HCEC 1CT (cell line): Measurements from ENCODE around the gene RBFA.
A peak's percentile ranks its signal among the peaks of the same experiment; 100 is the strongest.

Source experiments
- DNase-seq: peaks from one replicate; pipeline ENCODE4 v3.0.0-alpha.2; 2017

RBFA gene

GRCh38 chr18:80033181-80034067, 810 bp upstream of the RBFA start:
- DNase-seq, result no peak

DNA sequence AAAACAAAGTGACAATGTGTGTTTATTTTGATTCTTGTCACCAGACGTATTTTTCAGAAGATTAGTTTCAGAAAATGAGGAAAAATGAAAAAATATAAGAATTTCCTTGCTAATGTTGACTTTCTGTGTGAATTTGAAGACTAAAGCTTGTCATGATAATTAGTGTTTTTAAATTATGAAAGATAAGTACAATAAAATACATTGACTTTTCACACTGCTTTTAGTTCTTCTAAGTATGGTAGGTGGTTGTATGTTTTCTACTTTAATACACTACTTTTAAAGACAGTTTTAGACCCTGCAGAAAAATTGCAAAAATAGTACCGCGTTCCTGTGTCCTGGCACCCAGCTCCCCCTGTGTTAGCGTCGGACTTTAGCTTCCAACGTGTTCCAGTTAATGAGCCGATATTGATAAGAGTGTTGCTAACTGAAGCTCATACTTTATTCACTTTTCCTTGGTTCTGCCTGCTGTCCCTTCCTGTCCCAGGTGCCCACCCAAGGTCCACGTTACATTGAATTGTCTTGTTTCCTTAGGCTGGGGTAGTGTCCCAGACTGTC, 695 bp downstream of the RBFA start:
- peak; percentile 5 for DNase-seq

GRCh38 chr18:80035997-80036396, 1.8 kb downstream of the RBFA start:
- no peak for DNase-seq

DNA sequence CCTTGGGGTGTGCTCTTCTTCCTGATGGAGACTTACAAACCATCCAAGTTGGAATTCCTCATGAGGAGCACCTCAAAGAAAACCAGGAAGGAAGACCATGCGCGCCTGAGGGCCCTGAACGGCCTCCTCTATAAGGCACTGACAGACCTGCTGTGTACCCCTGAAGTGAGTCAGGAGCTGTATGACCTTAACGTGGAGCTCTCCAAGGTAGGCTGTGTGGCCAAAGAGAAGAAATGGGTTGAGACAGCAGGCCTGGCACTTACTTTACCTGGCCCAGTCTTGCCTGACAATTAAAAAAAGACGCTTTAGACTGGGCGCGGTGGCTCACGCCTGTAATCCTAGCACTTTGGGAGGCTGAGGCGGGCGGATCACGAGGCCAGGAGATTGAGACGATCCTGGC, 3.1 kb downstream of the RBFA start:
- DNase-seq, result no peak

- no peak for DNase-seq
Measured at GRCh38 chr18:80037869-80038630, 3.8 kb downstream of the RBFA start.

DNA sequence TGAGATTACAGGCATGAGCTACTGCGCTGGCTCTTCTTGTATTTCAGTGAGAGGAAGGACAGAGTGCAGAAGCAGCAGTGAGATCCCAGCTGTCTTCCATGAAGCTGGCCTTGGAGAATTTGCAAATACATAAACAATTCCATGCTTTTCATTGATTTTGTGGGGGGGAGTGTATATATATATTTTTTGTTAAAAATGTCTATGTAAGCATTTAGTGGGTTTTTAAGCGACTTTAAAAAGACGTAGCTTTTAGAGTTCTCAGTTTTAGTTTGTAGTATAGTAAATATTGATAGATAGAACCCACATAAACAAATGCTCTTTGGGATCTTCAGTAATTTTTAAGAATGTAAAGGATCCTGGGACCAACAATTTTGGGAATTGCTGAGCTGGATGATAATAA, 6.3 kb downstream of the RBFA start:
- DNase-seq, result no peak

DNA sequence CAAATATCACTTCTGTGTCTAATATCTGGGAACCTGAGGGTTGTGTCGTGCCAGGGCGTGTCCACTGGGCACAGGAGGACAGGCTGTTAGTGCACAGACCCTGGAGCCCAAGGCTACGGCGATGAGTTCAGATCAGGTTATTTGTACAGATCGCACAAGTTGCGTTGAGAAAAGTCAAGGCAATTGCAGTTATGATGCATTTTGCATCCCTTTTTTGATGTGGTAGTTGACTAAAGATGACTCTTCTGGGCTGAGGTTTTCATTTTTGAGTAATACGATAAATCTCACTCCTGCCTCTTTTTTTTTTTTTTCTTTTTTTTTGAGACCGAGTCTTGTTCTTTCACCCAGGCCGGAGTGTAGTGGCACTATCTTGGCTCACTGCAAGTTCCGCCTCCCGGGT, 7.2 kb downstream of the RBFA start:
- no peak for DNase-seq

DNA sequence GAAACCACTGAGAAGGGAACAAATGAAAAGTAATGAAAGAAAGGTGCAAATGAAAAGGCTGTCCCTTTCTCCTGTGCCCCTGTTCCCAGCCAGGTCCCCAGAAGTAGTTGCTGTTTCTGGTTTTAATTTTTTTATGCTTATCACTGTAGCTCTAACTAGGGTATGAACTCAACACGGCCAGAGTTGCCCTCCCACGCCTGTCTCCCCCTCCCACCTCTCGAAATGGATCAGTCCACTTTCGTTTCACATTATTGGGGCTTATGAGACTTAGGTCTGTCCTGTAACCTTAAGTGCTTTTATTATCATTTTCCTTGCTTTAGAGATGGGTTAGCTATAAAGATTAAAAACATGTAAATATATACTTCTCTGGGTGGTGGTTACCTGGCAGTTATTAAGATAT, 8.6 kb downstream of the RBFA start:
- DNase-seq, result no peak

GRCh38 chr18:80044072-80044471, 9.8 kb downstream of the RBFA start:
- DNase-seq, result no peak

DNA sequence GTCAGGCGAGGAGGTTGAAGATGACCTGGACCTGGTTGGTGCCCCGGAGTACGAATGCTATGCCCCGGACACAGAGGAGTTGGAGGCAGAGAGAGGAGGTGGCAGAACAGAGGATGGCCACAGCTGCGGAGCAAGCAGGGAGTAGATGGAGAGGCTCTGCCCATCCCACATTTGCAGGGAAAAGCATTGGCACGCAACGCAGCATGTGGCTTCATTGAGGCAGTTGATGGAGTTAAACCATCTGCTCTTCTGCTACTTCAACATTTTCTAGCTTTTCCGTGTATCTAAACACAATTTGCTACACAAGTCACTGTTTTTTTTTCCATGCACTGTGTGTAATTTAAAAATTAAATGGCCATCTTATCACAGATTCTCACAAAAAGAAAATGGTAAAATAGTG, 11.8 kb downstream of the RBFA start:
- DNase-seq, result no peak

DNA sequence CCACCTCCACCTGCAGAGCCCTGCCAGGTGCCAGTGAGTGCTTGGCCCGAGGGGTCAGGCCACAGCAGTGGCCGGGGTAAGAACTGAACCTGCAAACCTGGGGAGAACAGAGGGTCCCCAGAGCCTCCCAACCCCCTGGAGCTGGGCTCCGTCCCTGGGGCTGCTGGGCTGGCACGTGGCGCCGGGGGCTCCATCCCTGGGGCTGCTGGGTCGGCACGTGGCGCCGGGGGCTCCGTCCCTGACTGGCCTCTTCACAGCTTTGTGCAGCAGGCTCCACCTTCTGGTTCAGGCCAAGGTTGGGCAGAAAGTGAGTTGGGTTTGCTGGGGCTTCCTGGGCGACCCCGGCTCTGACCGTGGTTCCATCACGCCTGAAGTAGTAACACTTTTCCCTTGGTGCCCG, 12.2 kb downstream of the RBFA start:
- DNase-seq, result no peak

DNA sequence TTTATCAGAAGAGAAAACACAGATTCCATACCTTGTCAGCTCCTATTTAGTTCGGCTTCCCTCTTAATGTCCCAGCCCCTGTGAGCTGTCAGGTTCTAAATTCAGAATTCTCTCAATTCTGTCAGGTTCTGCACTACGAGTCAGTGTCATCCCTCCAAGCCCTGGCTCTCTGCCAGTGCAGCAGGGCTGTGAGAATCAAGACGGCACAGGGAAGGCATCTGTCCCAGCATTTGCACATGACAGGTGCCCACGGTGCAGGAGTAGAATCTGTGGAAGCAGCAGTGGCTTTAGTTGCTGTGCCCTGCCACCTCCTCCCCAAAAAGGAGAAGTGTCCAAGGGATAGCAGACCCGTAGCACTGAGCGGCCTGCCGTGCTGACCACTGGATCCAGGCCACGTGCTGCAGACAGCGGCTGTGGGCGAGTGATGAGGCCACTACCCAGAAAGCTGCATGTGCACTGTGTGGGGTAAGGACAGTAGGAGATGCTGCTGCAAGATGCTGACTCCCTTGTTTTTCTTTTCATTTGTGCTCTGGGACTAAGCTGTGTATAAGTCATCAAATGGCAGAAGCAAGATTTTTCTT, 12.8 kb downstream of the RBFA start:
- DNase-seq, result no peak

DNA sequence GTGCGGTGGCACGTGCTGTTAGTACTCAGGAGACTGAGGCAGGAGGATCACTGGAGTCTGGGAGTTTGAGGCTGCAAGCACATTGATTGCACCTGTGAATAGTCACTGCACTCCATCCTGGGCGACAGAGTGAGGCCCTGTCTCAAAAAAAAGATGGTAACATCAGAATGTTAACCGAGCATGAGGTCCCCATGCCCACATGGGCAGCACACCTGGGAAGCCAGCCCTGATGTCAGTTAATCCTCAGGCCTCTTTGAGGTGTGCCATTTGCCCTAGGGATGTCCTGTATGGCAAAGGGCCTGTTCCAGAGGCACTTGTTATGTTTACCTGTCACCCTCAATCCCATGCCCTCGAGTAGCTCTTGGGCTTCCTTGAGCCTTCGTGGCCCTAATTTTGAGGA, 16.6 kb downstream of the RBFA start:
- no peak for DNase-seq

DNA sequence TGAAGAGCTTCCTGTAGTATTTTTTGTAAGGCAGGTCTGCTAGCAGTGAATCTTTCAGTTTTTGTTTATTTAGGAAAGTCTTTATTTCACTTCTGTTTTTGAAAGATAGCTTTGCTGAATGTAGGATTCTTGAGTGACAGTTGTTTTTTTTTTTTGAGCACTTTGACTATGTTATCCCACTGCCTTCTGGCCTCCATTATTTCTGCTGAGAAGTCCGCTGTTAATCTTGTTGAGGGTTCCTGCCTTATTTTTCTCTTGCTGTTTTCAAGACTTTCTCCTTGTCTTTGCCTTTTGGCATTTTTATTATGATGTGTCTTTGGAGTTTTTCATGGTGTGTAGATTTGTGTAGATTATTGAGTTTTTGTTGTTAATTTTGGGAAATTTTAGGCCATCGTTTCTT, 21.9 kb downstream of the RBFA start:
- DNase-seq, result no peak

DNA sequence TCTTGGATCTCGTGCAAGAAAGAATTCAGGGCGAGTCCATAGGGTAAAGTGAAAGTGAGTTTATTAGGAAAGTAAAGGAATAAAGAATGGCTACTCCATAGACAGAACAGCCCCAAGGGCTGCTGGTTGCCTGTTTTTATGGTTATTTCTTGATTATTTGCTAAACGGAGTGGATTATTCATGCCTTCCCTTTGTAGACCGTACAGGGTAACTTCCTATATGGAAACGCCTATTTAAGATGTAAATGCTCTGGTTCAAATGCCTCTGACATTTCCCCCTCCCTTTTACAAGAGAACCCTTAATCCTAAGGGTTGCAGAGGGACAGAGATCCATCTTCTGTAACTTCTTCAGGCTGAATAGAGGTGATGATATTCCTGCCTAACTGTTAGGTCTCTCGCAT, 25.7 kb downstream of the RBFA start:
- no peak for DNase-seq

GRCh38 chr18:80065705-80066104, 31.5 kb downstream of the RBFA start:
- no peak for DNase-seq

DNA sequence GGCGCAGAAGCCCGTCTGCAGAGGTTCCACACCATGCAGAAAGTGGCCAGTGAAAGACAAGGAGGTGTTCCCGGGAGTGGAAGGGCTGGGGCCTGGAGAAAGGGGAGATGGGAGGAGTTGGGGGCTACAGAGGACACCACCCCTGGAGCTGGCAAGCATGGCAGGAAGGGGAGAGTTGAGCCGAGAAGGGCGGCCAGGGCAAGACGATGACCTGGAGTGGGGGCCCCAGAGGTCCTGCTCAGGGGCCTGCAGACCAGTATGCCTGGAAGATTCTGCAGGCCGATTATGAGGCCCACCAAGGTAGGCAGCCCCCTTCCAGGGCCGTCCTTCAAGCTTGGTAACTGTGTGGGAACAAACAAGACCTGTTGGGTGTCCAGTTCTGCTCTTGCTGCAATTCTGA, 33.1 kb downstream of the RBFA start:
- DNase-seq, result no peak

GRCh38 chr18:80067897-80068296, 33.7 kb downstream of the RBFA start:
- no peak for DNase-seq

- DNase-seq, result no peak
Measured at GRCh38 chr18:80068571-80069272, 34.5 kb downstream of the RBFA start.

GRCh38 chr18:80070825-80071224, 36.6 kb downstream of the RBFA start:
- DNase-seq, result no peak

DNA sequence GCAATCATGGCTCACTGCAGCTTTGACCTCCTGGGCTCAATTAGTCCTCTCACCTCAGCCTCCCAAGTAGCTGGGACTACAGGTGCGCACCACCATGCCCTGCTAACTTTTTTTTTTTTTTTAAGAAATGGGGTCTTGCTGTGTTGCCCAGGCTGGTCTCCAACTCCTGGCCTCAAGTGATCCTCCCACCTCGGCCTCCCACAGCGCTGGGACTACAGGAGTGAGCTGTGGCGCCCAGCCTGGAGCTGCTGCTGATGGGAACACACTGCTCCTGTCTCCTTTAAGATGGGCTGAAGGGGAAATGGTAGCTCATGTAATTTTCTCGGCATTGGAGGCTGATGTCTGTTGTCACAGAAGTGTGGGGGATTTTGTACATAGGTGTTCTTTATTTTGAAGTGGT, 39.9 kb downstream of the RBFA start:
- DNase-seq, result no peak

DNA sequence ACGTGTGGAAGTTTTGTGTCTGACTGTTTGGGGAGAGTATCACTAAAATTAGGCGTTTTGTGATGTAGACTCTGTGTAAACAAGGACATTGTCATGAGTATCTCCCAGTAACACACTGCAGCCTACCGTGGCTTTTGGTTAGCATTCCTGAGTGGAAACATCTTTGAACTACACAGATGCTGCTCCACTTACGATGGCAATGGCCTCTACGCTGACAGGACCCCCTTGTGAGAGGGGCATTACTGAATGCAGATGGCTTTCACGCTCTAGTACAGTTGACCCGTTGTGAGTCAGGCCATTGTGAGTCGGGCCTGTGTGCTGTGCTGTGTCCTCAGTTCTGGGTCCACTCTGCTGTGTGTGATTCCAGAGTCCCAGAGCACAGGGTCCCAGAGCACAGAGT, 40.5 kb downstream of the RBFA start:
- DNase-seq, result no peak

GRCh38 chr18:80075940-80076339, 41.7 kb downstream of the RBFA start:
- no peak for DNase-seq
